Heart right ventricle (tissue), 16 donors: ENCODE results near the gene FDPS. TPM values are rescaled to one million over a fixed set of nuclear protein-coding genes. Genes with fewer than 3 reads are reported as not detected.

Experiments used
- ATAC-seq, 8 donors: fragments of 200-7000 bp; cut with Tn5 transposase; one replicate each; pipeline ENCODE4 v1.9.1; 2020; ENCODE audit warnings: mild to moderate bottlenecking in 8 of 8, moderate library complexity in 8 of 8, moderate number of reproducible peaks in 1 of 8
- DNase-seq, 2 donors: peaks; one replicate each; pipeline ENCODE4 v3.0.0-alpha.2; 2020
- H3K27ac ChIP-seq, 10 donors: fragments of 200-600 bp; sonication (generic) in 2 of 10; one replicate each; pipeline versions ENCODE4 v1.5.0 to v1.8.0; 2020 to 2022; ENCODE audit warnings: mild to moderate bottlenecking in 3 of 10
- H3K27me3 ChIP-seq, 7 donors: fragments of 200-600 bp; one replicate each; pipeline ENCODE4 v1.8.0; 2021 to 2022; ENCODE audit warnings: mild to moderate bottlenecking in 2 of 7
- H3K36me3 ChIP-seq, 9 donors: fragments of 200-600 bp; sonication (generic) in 1 of 9; one replicate each; pipeline versions ENCODE4 v1.5.0 to v1.8.0; 2020 to 2022; ENCODE audit warnings: mild to moderate bottlenecking in 2 of 9
- H3K4me1 ChIP-seq, 9 donors: fragments of 200-600 bp; sonication (generic) in 1 of 9; one replicate each; pipeline versions ENCODE4 v1.5.0 to v1.8.0; 2020 to 2022; ENCODE audit warnings: mild to moderate bottlenecking in 4 of 9
- H3K4me3 ChIP-seq, 10 donors: fragments of 200-600 bp; sonication (generic) in 2 of 10; one replicate each; pipeline versions ENCODE4 v1.5.0 to v1.8.0; 2020 to 2022; ENCODE audit warnings: mild to moderate bottlenecking in 7 of 10, moderate library complexity in 2 of 10
- H3K9me3 ChIP-seq, 11 donors: fragments of 200-600 bp in 10 of 11; sonication (generic) in 2 of 11; one replicate each; pipeline versions ENCODE4 v1.5.0 to v1.8.0; 2013 to 2022; ENCODE audit warnings: mild to moderate bottlenecking in 2 of 11, control low read depth in 1 of 11, moderate library complexity in 1 of 11
- CTCF ChIP-seq, 9 donors: fragments of 200-600 bp; sonication (generic) in 2 of 9; IDR thresholded peaks; one replicate each; pipeline versions ENCODE4 v1.5.0 to v1.8.0; 2021 to 2022; ENCODE audit warnings: antibody characterized with exemption in 9 of 9, mild to moderate bottlenecking in 5 of 9, moderate library complexity in 1 of 9
- WGBS, 2 donors: extraction: QIAGEN DNeasy Blood & Tissue Kit; methylation state at CpG; one replicate each; pipeline ENCODE4 v1.1.7; 2013; ENCODE audit warnings: inconsistent platforms in 1 of 2; 5-methylcytosine and 5-hydroxymethylcytosine counted together
- intact Hi-C, 10 donors: fragments of 100-400 bp; cut with DNase I; formaldehyde crosslinking; loops; one replicate each; pipeline versions ENCODE4 v1.11.1 to v1.14.2; 2022
- polyA plus RNA-seq, 2 donors: library from polyadenylated mRNA; stranded (reverse); fragments of 200-250 nt; gene quantifications; one replicate each; pipeline ENCODE4 v1.2.3, GENCODE V29; 2013
- total RNA-seq, 10 donors: library from RNA; stranded (reverse); fragmentation: NEBNext Ultra II Directional in 3 of 10; extraction: Animal tissue kit (Norgen Biotek cat#: 25700) in 3 of 10; gene quantifications; one replicate each; pipeline versions ENCODE4 v1.2.1 to v1.2.4, GENCODE V29; 2021 to 2023
- donor health status: Arrhythmogenic right ventricular cardiomyopathy.
- donor health status: ischemic (EF 13 %, LVEDD 7.1; RV severe dilation, severe dysfunction).
- donor health status: healthy with polysubstance abuse.
- donor health status: DM: no; HTN: yes; CAD: no.
- donor health status: DM: no; HTN: no; CAD: no.
- donor health status: ischemic (EF 25% LVEDD 6.9; RV normal size, moderate dysfunction).
- donor health status: ischemic (EF 25% LVEDD 5.7; RV mildly dilated, moderate dysfunction).
- donor health status: healthy.
- donor health status: DM: yes; HTN: yes; CAD: no.
- donor health status: Ischemic cardiomyopathy.
- donor health status: ischemic (EF 35%, LVEDD 5.7; RV mildly dilated, moderate dysfunction).
- donor health status: nonischemic (EF 11% LVEDD 7.7; RV severe dilation, severe dysfunction).
- donor health status: DM: yes; HTN: yes; CAD: no.
- donor health status: PGD.
- donor health status: ischemic (EF 29% LVEDD 5.4; RV normal size, mild dysfunction).
- donor health status: nonischemic (EF 23%, LVEDD 6.1; RV moderate dilation, normal function).

FDPS gene
- total and polyA plus RNA-seq, 12 donors = 63.1 to 113 (median 78.1) TPM

- H3K4me3 ChIP-seq = peak within 1 kb of the TSS; percentile 47 to 96 (median 83)
- H3K4me1 ChIP-seq = peaks cover 3 to 32% (median 21%) of the 10 kb centered on the region in 9 donors
- 0 to 1% methylated on average over 47 of the region's 47 CpGs for WGBS, 2 donors
- peak in 1 of 9 donors; percentile 6 for TF ChIP-seq CTCF (IDR thresholded peaks at IDR 0.05)
- no peaks in the 10 kb centered on the region for H3K27me3 ChIP-seq
- peaks cover 0 to 80% (median 55%) of the 10 kb centered on the region in 9 donors for H3K36me3 ChIP-seq
- ATAC-seq (peak; percentile 96 to 99 (median 98)), DNase-seq (peak; percentile 90 to 97)
- intact Hi-C loops = no loop called here
- H3K9me3 ChIP-seq = no peaks in the 10 kb centered on the region
- H3K27ac ChIP-seq = peak within 1 kb of the TSS; percentile 38 to 93 (median 88)
Observed at GRCh38 chr1:155261852-155262673, 46.6 kb upstream of the FDPS start, which contains the start of gene SCAMP3. TSS of gene SCAMP3 (minus strand) at chr1:155262360. CDS start at chr1:155262151, 209 bp downstream.

- Histone ChIP-seq H3K9me3 (no peaks in the 10 kb centered on the region), H3K4me1 (peaks cover 3 to 42% (median 23%) of the 10 kb centered on the region in 9 donors), H3K36me3 (peaks cover 0 to 80% (median 59%) of the 10 kb centered on the region in 9 donors), H3K4me3 (no peak overlapping the region), H3K27me3 (no peaks in the 10 kb centered on the region), H3K27ac (peak overlapping the region in 7 of 10 donors; percentile 78 to 93 (median 89))
- no peak for ATAC-seq
- WGBS, 2 donors = 86 to 87% methylated on average over 11 of the region's 11 CpGs
- no peak for DNase-seq
- no peak for TF ChIP-seq CTCF (IDR thresholded peaks at IDR 0.05)
- intact Hi-C loops = no loop called here
Observed at GRCh38 chr1:155263067-155263466, 45.6 kb upstream of the FDPS start.

GRCh38 chr1:155266553-155266952 lies 42.1 kb upstream of the FDPS start:
- DNase-seq (no peak), ATAC-seq (no peak)
- intact Hi-C loops = no loop called here
- no peak for TF ChIP-seq CTCF (IDR thresholded peaks at IDR 0.05)
- Histone ChIP-seq H3K27ac (peak overlapping the region in 3 of 10 donors; percentile 48 to 59 (median 49)), H3K9me3 (no peaks in the 10 kb centered on the region), H3K36me3 (peaks cover 0 to 89% (median 72%) of the 10 kb centered on the region in 9 donors), H3K4me3 (no peak overlapping the region), H3K27me3 (no peaks in the 10 kb centered on the region), H3K4me1 (peaks cover 3 to 37% (median 16%) of the 10 kb centered on the region in 9 donors)
- WGBS, 2 donors = 77 to 81% methylated on average over 6 of the region's 6 CpGs

- no peak for DNase-seq
- WGBS, 2 donors = 65 to 82% methylated on average over 2 of the region's 2 CpGs
- peaks cover 8 to 43% (median 23%) of the 10 kb centered on the region in 9 donors for H3K4me1 ChIP-seq
- H3K36me3 ChIP-seq = peaks cover 0 to 92% (median 72%) of the 10 kb centered on the region in 9 donors
- H3K27me3 ChIP-seq = no peaks in the 10 kb centered on the region
- TF ChIP-seq CTCF (IDR thresholded peaks at IDR 0.05) = no peak
- no peaks in the 10 kb centered on the region for H3K9me3 ChIP-seq
- H3K4me3 ChIP-seq = no peak overlapping the region
- ATAC-seq = peak in 3 of 8 donors; percentile 26 to 67 (median 51)
- intact Hi-C loops = no loop called here
- peak overlapping the region in 6 of 10 donors; percentile 24 to 64 (median 53) for H3K27ac ChIP-seq
Observed at GRCh38 chr1:155267373-155267772, 41.3 kb upstream of the FDPS start.
